Inferior parietal cortex (tissue), 1 donor: ENCODE results near the gene NCOR2.

Source experiments
- DNase-seq: peaks from one replicate; pipeline ENCODE4 v3.0.0-alpha.2; 2016; ENCODE audit errors: extremely low spot score

Gene NCOR2

DNA sequence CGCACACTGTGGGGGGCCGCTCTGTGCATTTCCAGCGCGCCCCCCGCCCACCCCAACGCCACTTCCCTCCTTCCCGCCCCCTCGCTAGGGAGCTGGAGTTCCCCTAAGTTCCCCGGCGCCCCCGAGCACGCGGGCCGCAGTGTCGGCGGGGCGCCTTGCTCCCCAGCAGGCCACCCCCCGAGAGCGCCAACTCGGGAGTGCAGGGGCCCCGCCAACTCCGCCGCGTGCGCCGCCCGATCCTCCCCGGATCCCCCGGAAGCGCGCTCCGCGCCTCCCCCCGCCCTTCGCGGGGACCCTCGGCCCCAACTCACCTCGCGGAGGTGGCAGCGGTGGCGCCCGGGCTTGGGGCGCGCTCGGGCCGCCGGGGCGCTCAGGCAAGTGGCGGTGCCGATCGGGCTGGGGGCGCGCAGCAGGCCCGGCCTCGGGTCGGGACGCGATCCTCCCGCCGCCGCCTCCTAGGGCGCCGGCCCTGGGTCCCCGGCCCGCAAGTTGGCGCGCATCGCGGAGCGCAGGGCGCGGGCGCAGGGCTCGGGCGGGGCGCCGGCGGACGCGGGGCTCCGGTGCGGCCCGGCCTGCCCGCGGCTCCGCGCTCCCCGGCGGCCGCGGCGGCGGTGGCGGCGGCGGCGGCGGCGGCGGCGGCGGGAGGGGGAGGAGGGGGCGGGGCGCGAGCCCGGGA, at the start of gene NCOR2:
NCOR2 (minus strand) TSS at position 616 of the 676 bp plus-strand sequence. CDS start 72,361 bp downstream, outside the sequence.
- DNase-seq = no peak

DNA sequence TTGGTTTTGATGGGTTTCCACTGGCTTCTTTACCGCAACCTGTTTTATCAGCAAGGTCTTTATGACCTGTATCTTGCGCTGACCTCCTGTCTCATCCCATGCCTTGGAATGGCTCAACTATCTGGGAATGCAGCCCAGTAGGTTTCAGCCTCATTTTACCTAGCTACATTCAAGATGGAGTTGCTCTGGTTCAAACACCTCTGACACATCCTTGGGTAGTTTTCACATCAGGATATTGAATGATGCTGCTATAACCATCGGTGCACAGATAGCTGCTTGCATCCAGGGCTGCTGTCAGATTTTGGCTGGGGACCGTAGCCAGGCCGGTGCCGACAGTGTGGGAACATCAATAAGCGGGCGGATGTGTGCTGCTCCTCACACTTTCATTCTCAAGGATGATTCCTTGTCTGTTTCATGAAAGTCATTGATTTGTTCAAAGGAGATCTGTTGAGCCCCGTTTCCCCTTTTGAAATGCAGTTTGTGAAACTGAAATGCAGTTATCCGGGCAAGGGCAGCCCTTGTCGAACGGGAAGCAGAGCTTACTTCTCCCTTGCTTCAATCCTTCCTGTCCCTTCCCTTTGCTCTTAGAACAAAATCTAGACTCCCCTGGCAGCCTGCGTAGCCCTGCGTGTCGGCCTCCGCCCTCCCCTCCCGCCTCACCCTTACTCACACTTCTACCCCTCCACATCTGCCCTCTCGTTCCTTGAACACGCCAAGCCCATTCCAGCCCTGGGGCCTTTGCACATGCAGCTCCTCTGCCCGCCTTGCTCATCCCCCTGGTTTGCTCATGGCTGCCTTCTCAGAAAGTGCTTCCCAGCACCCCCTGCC, 49.2 kb upstream of the NCOR2 start:
- DNase-seq = no peak

DNA sequence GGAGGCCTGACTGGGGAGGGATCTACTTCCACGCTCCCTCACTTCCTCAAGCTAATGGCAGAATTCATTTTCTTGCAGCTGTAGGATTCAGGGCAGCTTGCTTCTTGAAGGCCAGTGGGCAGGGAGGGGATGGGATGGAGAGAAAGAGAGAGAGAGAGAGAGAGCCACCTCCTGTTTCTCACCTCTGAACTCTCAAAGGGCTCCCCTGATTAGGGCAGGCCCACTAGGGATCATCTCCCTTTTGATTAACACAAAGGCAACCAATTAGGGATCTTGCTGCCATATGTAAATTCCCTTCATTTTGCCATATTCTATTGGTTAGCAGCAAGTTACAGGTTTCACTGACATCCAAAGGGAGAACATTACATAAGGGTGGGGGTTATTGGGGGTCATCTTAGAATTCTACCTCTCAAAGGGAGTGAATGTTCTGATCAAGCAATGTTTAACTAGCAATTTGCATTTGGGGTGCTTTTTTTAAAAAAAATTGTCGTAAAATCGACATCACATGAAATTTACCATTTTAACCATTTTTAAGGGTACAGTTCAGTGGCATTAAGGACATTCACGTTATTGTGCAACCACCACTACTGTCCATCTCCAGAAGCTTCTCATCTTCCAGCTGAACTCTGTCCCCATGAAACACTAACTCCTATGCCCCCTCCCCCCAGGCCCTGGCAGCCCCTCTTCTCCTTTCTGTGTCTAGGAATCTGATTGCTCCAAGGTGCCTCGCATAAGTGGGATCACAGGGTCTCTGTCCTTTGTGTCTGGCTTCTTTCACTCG, 47.3 kb upstream of the NCOR2 start:
- DNase-seq = no peak

DNA sequence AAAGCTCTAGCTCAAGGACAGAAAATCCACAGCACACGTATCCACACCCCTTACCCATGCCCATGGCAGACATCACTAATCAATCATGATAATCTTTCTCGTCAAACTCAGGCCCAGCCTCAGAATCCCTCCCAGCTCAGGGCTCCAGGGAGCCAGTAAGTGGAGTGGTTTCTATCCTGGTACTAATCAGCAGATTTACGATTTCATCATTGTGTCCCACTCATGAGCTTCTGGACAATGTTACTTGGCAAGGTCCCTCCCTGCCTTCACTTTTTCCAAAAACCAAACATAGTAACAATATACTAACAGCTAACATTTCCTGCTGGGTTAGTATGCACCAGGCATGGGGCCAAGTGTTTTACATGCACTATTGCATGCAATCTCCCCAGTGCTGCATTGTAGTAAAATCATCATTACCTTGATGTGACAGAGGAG, 45.8 kb upstream of the NCOR2 start:
- DNase-seq = no peak

DNA sequence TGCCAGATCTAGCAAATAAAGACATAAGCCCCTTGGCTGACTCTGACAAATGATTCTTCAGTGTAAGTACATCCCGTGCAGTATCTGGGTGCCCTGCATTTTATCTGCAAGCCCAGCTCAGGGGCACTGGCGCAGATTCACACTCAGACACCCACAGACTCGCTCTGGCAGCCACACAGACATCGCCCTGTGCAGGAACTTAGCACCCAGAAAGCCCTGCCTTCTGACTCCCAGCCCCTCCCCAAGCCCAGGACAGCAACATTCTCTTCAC, 44.9 kb upstream of the NCOR2 start:
- DNase-seq = no peak

DNA sequence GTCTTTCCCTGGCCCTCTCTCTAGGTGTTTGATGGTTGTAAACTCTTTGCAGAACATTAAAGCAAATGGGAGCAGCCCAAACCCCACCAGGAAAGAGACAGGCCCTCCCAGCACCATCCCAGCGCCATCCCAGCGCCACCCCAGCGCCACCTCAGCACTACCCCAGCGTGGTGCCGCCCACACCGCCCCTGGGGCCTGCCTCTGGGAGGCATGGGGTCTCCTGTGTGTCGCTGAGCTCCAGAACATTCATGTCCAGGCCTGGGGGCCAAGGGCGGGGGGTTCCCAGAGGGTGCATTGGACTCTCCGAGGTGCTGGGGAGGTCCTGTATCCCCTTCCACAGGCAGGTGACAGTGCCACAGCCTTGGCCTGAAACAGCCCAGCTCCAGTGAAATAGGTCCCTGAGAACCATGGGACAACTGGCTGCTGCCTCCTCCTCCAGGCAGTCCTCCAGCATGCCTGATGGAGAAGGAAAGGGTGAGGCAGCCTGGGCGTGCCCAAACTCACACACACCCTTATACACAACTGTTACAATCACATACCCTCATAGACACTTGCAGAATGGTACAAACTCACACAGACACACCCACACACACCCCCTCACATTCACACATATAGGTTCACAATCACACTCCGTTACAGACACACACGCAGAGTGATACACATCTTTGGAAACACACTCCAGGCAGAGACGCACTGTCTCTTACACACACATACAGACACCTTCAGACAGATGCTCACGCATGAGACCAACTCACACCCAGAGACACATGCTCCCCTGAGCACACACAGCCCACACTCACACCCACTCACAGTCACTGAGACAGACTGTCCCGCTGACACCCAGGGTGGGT, 44.4 kb upstream of the NCOR2 start:
- no peak for DNase-seq

DNA sequence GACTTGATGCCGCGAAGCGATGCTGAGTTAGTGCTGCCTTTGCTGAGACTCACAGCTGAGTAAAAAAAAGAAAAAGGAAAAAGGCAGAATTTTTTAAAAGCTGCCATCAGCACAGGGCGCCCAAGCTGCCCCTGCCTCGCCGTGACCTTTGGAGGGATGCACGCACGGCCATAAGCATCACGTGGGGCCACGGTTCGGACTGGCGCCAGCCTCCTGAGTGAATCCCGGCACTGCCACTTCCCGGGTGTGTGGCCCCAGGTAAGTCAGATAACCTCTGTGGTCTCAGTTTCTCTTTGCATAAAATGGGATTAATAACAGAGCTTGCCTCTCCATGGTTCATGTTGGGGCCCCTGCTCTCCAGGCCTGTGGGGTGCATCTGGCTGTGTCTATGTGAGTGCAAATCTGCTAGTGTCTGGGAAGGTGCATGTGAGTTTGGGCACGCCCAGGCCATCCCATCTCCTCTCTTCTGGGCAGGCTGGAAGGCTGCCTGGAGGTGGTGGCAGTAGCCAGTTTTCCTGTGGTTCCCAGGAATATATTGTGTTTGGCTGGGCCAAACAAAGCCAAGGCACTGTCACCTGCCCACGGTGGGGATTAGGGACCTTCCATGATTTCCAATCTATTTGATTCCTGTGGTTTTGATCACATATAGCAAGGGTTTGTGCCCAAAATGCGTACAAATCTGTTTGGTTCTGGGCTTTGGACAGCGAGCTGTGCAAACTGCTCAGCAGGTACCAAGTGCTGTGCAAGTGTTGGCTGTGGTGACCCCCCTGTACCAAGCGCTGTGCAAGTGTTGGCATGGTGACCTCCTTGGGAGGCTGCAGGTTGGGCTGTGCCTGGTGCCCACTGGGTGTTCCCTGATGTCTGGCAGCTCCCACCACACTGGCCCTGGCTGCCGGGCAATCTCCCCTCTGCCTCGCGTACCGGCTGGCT, 43.5 kb upstream of the NCOR2 start:
- no peak for DNase-seq

DNA sequence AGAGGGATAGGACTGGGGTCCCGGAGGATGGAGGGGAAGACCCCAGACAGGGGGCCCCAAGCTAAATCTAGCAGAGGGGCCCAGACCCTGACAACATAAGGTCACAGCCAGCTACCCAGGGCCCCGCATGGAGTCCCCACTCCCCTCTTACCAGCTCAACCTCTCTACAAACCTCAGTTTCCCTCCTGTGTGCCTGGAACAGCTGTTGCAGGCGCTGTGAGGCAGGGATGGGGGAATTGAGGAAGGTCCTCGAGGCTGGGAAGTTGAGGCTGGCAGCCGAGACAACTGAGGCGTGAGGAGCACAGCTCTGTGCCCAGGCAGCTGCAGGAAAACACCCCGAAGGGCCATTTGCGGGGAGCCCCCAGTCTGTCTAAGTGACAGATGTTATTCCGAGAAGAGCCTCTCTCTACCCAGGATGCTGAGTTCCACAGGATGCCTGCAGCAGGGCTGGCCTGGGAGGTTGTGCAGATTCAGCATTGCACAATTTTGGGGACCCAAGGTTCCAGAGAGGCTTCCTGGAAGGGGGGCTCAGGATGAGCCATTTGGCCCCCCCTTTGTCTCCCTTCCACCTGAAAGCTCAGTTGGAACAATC, 42.7 kb upstream of the NCOR2 start:
- DNase-seq = no peak

DNA sequence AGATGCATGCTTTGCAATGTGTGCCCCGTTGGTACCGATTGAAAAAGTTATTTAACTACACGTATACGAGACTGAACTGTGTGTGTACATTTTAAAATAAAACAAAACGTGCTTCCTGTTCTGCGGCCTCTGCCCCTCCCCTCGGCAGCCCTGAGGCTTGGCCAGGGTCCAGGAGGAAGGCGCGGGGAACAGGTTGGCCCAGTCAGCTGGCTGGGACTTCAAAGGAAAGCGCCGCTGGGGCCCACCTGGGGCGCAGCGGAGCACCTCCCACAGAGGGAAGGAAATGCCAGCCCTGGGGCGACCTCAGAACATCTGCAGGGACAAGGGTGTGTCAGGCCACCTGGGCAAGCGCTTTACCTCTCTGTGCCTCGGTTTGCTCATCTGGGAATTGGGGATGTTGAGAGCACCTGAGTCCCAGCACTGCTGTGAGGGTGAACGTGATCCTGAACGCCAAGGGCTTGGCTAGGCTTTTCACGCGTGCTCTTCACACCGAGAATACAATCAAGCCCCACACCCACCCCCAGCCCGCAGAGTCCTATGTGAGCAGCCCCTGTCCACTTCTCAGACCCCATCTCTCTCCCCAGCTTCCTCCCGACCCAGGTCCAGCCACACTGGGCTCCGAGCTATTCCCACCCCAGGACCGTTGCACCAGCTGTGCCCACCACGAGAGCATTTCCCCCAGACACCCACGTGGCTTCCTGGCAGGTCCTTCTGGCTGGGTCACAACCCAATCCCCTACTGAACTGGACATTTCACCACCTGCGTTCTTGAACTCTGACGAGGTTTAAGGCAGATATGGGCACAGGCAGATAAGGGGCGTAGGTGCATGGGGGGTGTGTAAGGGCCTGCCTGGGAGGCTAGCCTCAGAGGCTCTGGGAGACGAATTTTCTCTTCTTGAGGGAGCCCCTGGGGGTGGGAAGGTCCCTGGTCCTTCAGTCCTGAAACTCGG, 41.9 kb upstream of the NCOR2 start:
- no peak for DNase-seq

DNA sequence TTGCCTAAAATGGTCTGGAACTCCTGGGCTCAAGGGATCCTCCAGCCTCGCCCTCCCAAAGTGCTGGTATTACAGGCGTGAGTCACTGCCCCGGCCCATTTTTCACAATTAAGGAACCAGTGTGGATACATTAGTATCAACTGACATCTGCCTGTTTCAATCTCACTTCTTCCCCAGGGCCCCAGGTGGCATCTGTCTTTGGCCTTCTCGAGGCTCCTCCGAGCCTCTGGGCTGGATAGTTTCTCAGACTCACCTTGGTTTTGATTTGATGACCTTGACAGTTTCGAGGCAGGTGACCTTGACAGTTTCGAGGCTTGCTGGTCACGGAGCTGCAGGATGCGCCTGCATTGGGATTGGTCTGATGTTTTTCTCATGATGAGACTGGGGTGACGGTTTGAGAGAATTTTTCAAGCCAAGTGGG, 41.0 kb upstream of the NCOR2 start:
- no peak for DNase-seq

DNA sequence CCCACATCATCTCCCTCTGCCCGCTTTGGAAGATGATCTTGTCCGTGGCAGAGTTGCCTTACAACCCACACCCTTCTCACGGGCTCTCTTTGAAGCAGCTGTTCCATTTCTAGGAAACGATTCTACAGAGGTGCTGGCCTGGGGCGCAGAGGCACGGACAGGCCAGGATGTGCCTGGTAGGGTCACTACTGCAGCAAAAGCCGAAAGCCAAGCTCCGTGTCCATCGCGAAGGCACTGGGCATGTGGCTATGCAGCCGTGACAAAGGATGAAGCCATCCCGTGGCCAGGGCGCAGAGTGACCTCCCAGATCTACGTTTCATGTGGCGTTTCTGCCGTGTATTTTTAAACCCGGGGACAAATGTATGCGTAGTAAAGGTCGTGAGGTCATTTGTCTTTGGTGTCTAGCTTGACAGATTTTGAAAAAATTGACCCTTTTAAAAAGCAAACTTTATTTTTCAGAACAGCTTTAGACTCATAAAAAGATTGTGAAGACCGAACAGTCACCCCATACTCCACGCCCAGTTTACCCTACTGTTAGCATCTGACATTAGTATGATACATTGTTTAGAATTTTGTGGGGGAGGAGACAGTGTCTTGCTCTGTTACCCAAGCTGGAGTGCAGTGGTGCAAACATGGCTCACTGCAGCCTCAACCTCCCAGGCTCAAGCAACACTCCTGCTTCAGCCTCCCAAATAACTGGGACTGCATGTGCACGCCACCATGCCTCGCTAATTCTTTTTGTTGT, 40.4 kb upstream of the NCOR2 start:
- no peak for DNase-seq

DNA sequence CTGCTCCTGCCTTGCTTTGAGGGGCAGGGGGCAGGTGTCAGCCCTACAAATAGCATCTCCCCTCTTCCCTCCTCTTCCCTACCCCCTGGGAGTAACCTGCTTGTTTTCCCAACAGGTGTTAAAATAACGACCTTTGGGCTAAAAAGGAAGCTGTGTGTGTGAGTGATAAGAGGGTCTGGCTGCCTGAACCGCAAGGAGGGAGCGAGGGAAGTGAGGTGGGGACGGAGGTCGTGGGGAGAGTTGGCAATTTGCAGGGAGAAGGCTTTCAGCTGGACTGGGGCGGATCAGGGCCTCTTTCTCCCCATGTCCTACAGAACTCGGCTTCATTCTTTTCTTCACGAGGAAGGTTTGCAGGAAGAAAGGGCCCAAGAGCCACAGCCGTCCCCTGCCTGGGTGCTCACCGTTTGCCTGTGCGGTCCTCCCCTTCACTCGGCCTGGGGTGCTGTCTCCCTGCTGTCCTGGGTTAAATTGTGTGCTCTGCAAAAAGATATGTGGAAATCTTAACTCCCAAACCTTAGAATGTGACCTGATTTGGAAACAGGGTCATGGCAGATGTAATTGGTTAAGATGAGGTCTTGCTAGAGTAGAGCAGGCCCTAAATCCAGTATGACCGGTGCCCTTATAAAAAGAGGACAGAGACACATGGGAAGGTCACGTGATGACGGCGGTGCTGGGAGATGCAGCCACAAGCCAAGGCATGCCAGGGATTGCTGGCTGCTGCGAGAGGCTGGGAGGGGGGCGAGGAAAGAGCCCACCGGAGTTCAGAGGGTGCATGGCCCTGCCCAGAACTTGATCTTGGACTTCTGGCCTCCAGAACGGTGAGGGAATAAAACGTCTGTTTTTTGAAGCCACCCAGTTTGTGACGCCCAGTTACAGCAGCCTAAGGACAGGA, 38.7 kb upstream of the NCOR2 start:
- no peak for DNase-seq

DNA sequence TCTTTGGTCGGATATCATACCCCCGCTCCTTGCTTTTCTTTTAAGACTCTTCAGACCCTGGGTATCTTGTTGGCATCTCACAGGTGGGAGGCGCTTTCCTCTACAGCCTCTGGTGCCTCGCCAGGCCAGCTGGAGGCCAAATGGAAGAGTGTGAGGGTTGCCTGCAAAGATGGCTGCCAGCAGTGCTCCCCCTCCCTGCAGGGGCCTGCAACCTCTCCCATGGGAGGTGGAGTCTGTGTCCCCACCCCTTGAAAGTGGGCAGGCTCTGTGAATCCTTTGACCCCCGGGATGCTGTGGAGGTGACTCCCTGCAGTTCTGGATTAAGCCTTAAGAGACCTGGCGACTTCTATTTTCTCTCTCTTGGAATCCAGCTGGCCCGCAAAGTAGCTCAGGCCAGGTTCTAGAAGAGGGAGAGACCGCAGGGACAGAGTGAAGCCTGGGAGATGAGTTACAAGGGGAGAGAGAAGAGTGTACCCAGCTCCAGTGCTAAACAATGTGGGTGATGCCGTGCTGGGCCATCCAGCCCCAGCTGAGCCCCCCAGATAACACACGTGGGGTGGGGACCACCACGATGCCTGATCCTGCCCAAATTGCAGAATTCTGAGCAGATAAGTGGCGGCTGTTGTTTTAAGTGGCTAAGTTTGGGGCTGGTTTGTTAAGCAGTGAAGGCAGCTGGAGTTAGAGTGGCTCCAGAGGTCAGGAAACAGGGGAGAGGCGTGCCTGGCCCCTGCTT, 37.9 kb upstream of the NCOR2 start:
- DNase-seq = no peak

DNA sequence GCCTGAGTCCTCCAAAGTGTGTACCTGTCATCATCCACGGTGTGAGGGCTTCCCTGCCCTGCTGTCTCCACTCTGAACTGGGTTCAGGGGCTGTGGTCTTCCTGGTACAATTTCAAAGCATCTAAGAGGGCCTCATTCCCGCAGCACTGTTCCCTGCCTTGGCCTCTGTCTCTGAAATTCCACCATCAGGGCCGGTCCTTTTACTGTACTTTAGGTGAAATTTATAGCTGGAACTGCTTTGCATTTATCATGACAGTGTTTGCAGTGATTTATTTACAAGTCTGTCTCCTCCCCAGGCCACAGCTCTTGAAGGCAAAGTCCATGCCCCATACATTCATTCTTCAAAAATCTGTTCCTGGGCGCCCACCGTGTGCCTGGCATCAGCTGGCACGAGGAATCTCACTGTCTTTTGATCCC, 36.9 kb upstream of the NCOR2 start:
- no peak for DNase-seq

DNA sequence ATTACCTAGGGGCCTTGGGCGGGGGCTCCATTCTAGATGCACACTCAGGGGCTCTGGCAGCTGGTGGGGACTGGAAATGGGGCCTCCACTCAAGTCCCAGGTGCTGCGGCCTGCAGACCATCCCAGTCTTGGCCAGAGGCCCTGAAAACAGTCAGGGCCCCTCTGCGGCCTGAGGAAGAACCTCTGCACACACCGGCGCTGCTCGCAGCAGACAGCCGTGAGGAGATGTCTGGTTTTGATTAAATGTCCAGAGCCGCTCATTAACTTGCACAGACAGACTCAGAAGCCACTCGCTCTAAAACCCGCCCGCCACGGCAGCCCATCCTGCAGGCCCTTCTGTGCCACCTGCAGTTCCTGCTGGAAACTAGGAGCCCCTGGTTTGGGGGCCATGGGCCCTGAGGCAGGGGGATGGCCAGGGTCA, 36.4 kb upstream of the NCOR2 start:
- DNase-seq = no peak

DNA sequence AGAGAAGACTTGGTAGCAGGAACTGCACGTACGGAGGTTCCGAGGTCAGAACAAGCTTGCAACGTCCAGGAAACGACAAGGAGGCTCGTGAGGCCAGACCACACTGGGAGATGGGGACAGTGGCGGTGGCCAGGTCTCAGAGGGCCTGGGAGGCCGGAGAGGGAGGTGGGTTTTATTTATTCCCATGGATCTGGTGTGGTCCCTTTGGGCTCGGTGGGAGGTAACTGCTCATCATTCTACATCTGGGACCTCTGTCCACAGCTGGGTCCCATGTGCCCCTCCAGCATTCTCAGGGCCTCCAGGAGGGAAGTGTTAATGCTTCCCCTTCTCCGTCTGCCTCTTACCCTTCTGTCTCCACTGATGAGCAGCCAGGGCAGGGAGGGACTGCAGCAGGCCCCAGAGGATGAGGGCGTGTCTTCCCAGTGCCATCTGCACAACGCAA, 35.7 kb upstream of the NCOR2 start:
- no peak for DNase-seq

DNA sequence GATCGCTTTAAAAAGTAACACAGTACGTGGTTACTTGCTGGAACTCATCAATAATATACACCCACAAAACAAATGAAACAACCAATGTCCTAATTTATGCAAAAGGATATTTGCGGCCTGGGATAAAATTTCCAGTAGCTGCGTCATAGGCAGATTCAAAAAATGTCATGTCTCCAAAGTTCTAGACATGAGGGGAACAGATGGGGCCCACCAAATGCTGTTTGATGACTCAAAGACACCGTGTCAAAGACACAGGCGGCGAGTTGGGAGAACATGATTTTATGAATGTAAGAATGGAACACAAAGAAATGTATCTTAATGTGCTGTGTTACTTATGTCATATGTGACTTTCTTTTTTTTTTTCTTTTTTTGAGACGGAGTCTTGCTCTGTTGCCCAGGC, 34.3 kb upstream of the NCOR2 start:
- no peak for DNase-seq
